Activated CD4-positive, alpha-beta T cell treated with anti-CD3 and anti-CD28 coated beads, Interleukin-2, amount 50 U/mL, for 16 hours (primary cell): Measurements from ENCODE around the gene ZNF57.
"Not testable (repeated sequence)": the region's sequence is repeated elsewhere in the genome, so short reads cannot be mapped to it uniquely, and the experiment has no call there.

Source experiments
- DNase-seq: peaks from one replicate; pipeline ENCODE4 v3.0.0-alpha.2; 2020

The ZNF57 gene

GRCh38 chr19:2900296-2901252 lies at the start of gene ZNF57:
Gene ZNF57, plus strand, starts transcription at chr19:2900928. Its CDS starts 118 bp downstream, at chr19:2901046.
- peak; percentile 98 for DNase-seq

- no peak for DNase-seq
Observed at GRCh38 chr19:2852598-2852997, 48.1 kb upstream of the ZNF57 start.

- DNase-seq: no peak
Observed at GRCh38 chr19:2853015-2853606, 47.6 kb upstream of the ZNF57 start.

- no peak for DNase-seq
Observed at GRCh38 chr19:2854849-2855248, 45.9 kb upstream of the ZNF57 start.

GRCh38 chr19:2856457-2857050 lies 44.2 kb upstream of the ZNF57 start:
- DNase-seq: no peak

- no peak for DNase-seq
Observed at GRCh38 chr19:2858864-2859263, 41.9 kb upstream of the ZNF57 start.

- DNase-seq: no peak
Observed at GRCh38 chr19:2863816-2864215, 36.9 kb upstream of the ZNF57 start.

GRCh38 chr19:2865334-2866100 lies 35.2 kb upstream of the ZNF57 start:
- DNase-seq: no peak

- DNase-seq: no peak
Observed at GRCh38 chr19:2866495-2867024, 34.2 kb upstream of the ZNF57 start.

- DNase-seq: no peak
Observed at GRCh38 chr19:2867025-2867991, 33.4 kb upstream of the ZNF57 start, which contains the start of gene ZNF556. Gene ZNF556, plus strand, starts transcription at chr19:2867335. Its CDS starts 87 bp downstream, at chr19:2867422.

- DNase-seq: no peak
Observed at GRCh38 chr19:2869618-2870017, 31.1 kb upstream of the ZNF57 start.

GRCh38 chr19:2872175-2872574 lies 28.6 kb upstream of the ZNF57 start:
- DNase-seq: peak; percentile 16

GRCh38 chr19:2877398-2878331 lies 23.1 kb upstream of the ZNF57 start:
- no peak for DNase-seq

GRCh38 chr19:2883686-2884439 lies 16.9 kb upstream of the ZNF57 start:
- DNase-seq: no peak

GRCh38 chr19:2885736-2886135 lies 15.0 kb upstream of the ZNF57 start:
- no peak for DNase-seq

GRCh38 chr19:2887391-2887914 lies 13.3 kb upstream of the ZNF57 start:
- peak; percentile 36 for DNase-seq

- DNase-seq: no peak
Observed at GRCh38 chr19:2888731-2889224, 11.9 kb upstream of the ZNF57 start.

GRCh38 chr19:2890531-2890930 lies 10.2 kb upstream of the ZNF57 start:
- not testable (repeated sequence) for DNase-seq

- no peak for DNase-seq
Observed at GRCh38 chr19:2896694-2897093, 4.0 kb upstream of the ZNF57 start.
